GM19328 (cell line): ENCODE data around the gene PRKAG2.

ENCODE experiments used
- ATAC-seq: cut with Tn5 transposase; IDR thresholded peaks from one replicate; pipeline ENCODE4 v1.9.1; 2021; ENCODE audit warnings: mild to moderate bottlenecking, moderate library complexity; ENCODE audit not compliant: unreplicated experiment

Gene PRKAG2

DNA sequence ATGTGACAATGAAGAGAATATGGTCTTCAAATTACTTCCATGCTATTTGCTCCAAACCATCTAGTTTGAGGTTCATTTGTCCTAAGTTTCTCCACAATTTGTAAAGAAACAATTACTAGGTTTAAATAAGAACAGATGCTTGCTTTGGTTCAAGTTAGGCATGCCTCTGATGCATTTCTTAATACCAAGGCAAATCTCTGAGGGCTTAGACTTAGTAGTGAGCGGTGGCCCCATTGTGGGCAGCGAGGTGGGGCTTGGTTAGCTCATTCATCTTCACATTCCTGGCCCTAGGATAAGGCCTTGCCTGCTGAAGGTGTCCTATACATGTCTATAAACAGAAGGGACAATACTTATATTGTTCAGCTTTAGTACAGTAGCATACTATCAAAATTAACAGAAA is 304.8 kb downstream of the PRKAG2 start:
- ATAC-seq = no peak

DNA sequence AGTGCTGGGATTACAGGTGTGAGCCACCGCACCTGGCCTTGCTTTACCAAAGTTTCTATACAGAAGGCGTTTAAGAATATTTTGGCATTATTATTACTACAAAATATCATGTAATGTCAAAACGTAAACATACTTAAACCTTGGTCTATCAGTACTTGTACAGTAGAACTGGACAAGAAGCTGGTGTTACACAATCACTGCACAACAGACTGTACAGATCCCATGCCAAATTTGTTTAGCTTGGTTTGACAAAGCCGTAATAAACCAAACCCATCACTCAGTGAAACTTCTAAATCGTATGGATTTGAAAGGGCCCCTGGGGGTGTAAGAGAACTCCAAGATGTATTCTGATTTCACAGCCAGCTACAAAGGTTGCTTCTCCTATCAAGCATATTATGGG is 305.4 kb downstream of the PRKAG2 start:
- ATAC-seq = no peak

DNA sequence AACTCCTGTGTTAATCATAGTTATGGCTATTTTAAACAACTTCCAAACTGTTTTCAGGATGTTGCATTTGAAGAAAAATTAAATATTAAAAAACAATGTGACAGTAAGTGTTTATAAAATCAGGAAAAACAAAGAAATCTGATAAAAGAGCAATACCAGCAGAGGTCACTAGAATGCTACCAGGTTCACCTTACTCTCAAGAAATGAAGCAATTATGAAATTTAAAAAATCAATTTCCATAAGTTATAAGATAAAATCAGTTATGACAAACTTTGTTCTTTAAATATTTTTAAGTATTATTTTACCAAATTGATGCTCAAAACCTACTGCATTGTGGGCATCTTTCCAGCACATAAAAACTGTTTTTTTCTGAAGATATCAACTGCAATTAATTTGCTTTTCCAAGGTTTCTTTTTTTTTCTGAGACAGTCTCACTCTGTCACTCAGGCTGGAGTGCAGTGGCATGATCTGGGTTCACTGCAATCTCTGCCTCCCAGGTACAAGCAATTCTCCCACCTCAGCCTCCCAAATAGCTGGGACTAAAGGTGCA is 306.5 kb downstream of the PRKAG2 start:
- ATAC-seq = no peak

DNA sequence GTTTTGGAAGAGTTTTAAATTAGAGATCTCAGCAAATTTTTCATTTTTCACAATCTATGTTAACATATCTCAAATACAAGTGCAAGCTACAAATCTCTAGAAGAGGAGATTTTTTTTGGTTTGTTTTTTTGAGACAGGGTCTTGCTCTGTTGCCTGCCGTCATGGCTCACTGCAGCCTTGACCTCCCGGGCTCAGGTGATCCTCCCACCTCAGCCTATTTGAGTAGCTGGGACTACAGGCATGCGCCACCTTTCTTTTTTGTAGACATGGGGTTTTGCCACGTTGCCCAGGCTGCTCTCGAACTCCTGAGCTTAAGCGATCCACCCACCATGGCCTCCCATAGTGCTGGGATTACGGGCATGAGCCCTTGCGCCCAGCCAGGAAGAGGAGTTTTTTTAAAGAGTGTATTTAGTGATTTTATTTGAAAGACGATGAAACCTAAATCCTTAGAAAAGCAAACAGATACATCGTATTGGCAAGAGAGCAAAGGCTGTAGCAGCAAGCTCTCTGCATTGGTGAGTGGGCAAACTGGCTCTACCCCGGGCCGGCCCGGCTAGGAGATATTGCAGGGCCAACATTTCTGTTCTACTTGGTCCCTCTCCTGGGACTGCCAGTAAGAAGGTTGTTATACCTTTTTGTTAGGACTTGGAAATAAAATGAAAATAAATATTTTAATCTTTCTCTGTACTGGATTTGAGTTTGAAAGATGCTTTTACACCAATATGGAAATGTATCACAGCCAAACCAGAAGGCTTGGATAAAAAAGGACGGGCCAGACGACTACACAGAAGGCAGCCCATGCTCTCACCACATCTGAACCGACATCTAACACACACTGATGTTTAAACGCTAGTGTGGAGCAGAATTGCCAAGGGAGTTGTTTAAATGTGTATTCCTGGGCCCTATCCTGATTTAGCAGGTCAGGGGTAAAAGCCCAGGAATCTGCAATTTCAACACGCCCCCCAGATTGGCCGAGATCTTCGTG is 307.7 kb downstream of the PRKAG2 start:
- ATAC-seq = no peak

DNA sequence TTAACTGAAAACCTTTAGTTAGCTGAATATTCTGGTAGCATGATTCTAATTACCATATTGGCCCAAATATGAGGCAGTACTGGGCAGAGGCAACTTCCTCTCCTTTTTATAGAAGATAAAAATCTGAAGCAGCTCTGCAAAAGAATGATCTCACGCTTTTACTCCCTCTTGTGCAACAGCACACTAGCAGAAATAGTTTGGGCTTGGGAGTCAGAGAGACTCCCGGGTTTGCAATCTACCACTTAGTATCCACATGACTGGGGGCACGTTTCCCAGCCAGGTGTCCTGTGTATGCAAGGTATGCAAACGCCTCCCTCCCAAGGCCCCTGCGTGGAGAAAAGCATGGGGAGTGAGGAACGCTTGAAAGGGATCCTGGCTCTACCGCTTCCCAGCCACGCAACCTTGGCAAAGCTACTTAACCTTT is 310.0 kb downstream of the PRKAG2 start:
- ATAC-seq = no peak

DNA sequence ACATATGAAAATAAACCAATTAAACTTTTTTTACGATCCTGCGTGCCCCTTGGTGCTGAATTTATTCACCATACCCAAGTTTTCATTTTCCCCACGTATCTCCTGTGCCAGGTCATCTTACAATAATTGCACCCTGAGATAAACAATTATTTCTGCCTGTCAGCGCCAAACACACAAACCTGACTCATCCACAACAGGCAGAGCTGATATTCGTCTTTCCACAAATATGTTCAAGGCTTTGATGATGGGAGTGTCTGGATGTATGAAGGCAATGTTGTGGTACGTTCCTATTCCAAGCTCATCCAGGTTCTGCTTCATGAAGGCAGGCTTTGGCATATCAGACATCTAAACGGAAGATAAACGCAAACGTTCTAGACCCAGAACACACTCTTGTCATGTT is 311.4 kb downstream of the PRKAG2 start:
- no peak for ATAC-seq

DNA sequence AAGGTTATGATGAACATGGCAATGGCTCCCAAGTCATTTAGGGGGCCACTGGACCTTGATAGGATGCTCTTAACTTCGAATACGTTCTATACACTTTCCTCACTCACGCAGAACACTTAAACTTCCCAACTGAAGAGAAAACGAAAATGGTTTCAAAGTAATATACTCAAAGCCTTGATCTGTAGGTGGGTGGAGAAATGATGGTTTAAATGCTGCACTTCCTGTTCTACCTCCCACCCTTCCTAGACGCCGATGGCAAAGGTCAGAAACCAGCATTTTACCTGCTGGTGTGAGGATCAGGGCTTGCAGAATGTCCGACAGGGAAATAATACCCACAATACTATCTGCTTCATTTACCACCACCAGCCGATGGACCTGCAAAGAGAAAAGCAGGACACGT is 316.7 kb downstream of the PRKAG2 start:
- no peak for ATAC-seq

DNA sequence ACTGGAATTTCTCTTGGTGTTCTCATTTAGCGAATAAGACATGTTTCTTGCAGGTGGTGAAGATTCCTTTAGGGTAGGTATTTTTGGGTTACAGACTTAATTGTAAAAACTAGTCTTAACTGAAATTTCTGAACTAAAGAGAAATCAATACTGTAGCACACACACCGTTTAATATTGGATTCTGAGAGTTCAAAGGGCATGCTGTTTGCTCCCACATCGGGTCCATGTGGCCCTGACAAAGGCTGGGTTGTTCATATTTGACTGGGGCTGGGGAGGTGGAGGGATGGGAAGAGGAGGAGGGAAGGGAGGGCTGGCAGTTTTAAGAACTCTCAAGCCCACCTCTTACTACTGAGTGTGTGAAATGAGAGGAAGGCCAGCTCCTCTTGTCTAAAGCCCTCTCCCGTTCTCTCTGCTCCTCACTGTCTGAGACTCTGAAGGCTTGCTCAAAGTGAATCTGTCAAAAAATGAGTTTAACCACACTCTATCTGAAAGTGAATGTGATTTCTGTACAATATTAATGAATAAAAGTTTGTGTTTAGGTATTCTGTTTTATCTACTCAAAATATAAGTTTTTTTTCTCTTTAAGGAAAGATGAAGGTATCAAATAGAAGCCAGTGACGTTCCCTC is 317.2 kb downstream of the PRKAG2 start:
- no peak for ATAC-seq

DNA sequence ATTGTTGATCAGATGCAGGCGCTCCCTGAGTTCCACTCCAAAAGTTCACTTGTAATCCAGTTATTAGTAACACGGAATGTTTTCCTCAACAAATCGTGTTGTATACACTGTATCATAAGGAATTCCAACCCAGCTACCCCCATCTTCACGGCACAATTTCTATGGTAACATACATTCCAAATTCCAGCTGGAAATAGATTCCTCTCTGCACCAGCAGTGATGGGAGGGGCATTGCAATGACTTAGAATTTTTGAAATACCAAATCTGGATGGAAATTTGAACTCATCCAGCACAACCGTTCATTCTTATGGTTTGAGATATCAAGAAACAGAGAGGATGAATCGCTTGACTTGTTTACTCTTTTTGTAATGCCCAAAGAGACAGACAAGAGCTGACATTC is 318.3 kb downstream of the PRKAG2 start:
- no peak for ATAC-seq

DNA sequence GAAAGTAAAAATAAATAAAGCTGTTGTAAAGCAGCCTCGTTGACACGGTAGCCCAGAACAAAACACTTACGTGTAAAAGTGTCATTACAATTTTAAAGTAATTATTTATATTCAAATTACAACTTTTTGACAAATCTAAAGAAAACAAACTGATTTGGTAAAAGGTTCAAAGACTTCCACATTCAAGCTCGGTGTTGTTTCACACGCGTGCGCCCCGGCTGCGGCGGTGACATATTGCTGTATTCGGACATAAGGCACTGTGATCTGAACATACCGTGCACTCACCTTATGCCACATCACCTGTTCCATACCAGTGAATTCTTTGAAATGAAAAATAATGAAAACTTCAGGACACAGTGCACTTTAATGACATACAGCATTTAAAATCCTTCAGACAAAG is 320.3 kb downstream of the PRKAG2 start:
- ATAC-seq = no peak

DNA sequence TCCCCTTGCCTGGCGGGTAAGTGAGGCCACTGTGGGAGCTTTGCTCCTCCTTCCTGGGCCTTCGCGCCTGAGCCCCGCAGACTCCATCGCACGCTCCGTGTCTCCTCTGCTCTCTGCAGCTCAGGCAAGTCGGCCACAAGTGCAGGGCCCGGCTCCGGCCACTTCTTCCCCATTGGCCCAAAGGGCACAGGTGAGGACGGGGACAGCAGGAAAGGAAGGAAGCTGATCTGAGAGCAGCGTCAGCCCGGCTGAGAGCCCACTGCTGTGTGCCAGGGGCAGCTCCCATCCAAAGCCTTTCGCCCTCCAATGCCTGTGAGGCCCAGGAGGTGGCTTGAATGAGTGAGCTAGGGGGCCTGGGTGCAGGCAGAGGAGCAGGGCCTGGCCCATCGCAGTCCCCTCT is 323.6 kb downstream of the PRKAG2 start:
- no peak for ATAC-seq

DNA sequence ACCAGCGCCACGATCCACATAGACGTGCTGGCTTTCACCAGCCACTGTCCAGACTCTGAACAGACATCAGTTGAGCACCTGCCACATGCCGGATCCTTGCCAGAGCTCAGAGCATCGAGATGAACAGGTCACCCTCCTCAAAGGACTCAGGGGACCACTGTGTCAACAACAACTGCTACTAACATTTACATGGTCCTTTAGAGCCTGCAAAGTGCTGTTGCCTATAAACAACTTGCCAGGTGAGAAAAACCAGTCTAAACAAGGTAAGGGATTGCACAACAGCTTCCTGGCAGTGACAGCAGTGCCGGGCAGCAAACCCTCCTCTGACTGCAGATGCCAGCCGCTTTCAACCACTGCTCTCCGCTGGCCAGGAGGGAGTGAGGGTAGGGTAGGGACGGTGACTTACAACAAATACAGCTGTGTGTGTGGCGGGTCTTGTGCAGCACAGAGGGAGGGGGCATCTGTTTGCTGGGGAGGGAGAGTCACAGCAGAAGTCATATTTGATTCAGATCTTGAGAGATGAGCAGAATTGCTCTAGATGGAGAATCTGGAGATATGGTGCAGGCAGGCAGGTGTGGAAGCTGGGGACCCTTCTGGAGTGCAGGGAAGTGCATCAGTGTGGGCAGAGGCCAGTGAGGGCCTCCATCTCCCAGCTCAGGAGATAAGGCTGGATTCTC is 324.4 kb downstream of the PRKAG2 start:
- no peak for ATAC-seq

DNA sequence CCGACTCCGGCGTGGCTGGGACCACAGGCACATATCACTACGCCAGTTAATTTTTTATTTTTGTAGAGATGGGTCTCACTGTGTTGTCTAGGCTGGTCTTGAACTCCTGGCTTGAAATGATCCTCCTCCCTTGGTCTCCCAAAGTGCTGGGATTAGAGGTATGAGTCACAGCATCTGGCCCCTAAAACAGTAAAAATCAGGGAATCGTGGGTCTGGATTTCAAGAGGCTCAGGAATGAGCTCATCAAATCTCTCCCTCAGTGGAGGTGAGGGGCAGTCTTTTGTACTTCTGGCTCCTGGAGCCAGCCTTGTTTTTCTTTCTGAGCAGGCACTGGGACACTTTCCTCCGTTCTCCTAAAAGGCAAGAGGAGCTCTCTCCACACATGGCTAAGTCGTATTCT is 325.1 kb downstream of the PRKAG2 start:
- ATAC-seq = no peak

DNA sequence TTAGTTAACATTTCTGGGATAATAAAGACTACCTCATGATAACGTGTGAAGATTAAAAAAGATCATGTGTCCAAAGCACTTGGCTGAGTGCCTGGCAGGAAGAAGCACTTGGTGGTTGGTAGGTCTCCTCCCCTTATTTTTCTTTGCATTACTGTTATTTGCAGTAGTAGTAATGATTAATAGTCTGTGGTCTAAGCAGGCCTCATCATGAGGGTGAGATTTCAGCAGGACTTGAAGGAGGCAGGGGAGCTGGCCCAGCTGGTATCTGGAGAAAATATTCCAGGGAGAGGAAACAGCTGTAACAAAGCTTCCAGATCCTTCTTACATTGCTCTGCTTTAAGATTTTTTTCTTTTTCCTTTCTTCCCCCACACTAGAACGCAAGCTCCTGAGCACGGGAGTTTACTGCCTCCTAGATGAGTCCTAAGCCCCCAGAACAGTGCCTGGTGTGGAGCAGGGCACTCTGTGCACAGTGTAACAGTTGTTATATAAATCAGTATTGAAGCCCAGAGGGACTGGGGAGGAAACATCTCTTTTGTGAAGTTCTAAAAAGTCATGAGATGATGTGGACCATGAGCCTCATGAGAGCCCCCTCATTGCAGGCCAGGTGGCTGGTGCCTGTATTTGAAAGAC is 326.1 kb downstream of the PRKAG2 start:
- ATAC-seq = no peak

DNA sequence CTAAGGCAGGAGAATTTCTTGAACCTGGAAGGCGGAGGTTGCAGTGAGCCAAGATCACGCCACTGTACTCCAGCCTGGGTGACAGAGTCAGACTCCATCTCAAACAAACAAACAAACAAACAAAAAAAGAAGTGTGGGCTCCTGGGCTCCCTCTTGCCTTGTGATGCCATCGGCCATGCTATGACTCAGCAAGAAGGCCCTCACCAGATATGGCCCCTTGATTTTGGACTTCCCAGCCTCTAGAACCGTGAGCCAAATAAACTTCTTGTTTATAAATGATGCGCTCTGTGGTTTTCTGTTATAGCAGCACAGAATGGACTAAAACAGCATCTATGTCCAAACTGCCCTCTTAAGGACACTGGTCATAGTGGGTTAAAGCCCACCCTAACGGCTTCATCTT is 327.3 kb downstream of the PRKAG2 start:
- ATAC-seq = no peak

DNA sequence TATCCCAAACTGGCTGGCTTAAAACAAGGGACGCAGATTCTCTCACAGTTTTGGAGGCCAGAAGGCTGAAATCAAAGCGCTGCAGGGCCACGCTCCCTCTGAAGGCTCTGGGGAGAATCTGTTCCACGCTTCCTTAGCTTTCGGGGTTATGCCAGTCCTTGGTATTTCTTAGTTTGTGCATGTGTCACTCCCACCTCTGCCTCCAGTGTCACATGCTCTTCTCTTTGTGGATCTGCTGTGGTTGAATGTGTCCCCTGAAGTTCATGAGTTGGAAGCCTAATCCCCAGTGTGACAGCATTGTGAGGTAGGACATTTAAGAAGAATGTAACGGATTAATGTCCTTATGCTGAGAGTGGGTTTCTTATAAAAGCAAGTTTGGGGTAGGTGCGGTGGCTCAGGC is 327.8 kb downstream of the PRKAG2 start:
- ATAC-seq = no peak

DNA sequence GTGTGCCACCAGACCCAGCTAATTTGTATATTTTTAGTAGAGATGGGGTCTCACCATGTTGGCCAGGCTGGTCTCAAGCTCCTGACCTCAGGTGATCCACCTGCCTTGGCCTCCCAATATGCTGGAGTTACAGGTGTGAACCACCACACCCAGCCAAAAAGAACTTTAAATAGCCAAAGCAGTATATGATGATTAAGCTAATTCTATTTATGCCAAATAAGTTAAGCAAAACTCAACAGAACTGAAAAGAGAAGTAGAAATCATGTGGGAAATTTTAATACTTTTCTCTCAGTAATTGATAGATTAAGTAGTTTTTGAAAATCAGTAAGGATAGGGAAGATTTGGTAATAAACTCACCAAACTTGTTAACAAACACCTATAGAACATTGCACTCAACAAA is 332.7 kb downstream of the PRKAG2 start:
- ATAC-seq = no peak

DNA sequence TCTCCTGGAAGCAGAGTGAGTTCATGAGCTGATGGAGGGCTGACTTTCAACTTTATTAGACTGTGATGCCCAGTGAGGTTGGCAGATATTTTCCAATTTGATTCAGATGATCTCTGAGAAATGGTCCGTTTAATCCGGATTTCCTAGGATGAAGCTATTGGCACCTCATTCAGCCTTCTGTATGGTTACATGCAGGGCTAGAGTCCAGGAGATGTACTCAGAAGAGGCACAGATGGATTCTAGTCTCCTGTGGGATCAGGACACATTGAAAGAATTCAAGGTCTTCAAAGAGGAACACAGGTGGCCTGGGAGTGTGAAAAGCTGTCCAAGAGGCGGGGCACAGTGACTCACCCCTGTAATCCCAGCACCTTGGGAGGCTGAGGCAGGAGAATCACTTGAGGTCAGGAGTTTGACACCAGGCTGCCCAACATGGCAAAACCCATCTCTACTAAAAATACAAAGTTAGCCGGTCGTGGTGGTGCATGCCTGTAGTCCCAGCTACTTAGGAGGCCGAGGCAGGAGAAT is 334.2 kb downstream of the PRKAG2 start:
- ATAC-seq = no peak

DNA sequence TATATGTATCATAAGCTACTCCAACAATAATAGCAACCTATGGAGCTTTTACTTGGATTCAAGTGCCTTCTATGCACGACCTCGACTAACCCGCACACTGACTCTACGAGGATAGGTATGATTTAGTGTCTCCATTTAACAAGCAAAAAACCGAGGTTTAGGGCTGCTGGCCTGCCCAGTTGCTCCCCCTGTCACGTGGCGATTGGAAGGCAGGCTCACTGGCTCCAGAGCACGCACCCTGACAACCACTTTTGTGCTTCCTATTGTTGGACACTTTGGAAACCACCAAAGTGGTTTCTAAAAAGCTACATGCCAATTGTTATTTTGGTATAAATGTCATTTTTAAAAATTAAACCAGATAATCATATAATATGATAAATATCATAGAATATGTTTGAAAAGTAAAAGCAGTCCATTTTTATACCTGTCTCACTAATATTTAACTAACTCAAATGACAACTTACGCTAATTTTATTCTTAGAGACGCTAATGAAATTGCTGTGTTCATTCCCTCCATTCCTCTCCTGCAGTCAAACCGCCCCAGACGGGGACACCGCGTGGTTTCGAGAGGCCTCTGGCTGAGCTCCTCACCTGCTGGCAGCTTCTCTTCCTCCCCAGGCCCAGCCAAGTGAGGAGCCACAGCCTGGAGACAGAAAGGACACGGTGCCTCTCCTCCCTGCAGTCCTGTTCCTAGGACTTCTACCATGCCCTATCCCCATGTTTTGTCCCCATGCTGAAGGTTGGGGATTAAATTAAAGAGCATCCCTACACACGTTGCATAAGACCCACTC is 335.0 kb downstream of the PRKAG2 start:
- no peak for ATAC-seq

DNA sequence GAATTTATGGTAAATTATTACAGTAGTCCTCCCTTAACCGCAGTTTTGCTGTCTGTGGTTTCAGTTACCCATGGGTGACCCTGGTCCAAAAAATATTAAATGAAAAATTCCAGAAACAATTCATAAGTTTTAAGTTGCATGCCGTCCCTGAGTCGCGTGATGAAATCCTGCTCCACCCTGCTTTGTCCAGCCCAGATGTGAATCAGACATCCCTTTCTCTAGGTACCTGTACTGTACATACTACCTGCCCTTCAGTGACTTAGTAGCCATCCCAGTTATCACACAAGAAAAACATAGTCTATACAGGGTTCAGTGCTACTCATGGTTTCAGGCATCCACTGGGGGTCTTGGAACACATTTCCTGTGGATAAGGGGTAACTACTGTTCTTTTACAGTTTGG is 336.8 kb downstream of the PRKAG2 start:
- no peak for ATAC-seq
